HL-60 (cell line): Measurements from ENCODE around the gene ARHGEF6.

Experiments used
- DNase-seq, 2 experiments: peaks; one replicate each; pipeline ENCODE4 v3.0.0-alpha.2; 2010 to 2020; ENCODE audit warnings: low read depth in 1 of 2, low spot score in 1 of 2
- H3K27ac ChIP-seq: fragments of 250-450 bp; sonication (Bioruptor Pico); replicated peaks from 2 replicates; pipeline ENCODE4 v1.5.1; 2020; ENCODE audit warnings: mild to moderate bottlenecking, moderate library complexity
- H3K27me3 ChIP-seq: fragments of 250-450 bp; sonication (Bioruptor Pico); 2 replicates; pipeline ENCODE4 v1.5.1; 2021; ENCODE audit warnings: mild to moderate bottlenecking, moderate library complexity; ENCODE audit not compliant: insufficient read depth, poor library complexity, severe bottlenecking
- H3K4me3 ChIP-seq: replicated peaks from 2 replicates; pipeline ENCODE4 v1.5.1; 2011; ENCODE audit warnings: mild to moderate bottlenecking, control low read depth, low read length; ENCODE audit not compliant: insufficient read depth
- CTCF ChIP-seq: IDR thresholded peaks from one replicate; pipeline ENCODE4 v1.5.1; 2011; ENCODE audit warnings: low read length, control low read depth, inconsistent platforms; ENCODE audit not compliant: insufficient read depth
- GABPA ChIP-seq: IDR thresholded peaks from 2 replicates; pipeline ENCODE4 v1.6.1; 2012; ENCODE audit warnings: low read depth
- POLR2AphosphoS5 ChIP-seq: IDR thresholded peaks from 2 replicates; pipeline ENCODE4 v1.6.1; 2012; ENCODE audit warnings: low read depth
- REST ChIP-seq: IDR thresholded peaks from 2 replicates; pipeline ENCODE4 v1.6.1; 2012; ENCODE audit warnings: low read depth; ENCODE audit not compliant: insufficient replicate concordance
- SPI1 ChIP-seq: IDR thresholded peaks from 2 replicates; pipeline ENCODE4 v1.6.1; 2012; ENCODE audit warnings: low read depth, mild to moderate bottlenecking, borderline replicate concordance
- long read RNA-seq: library from polyadenylated mRNA; unstranded; transcript quantifications from one replicate; pipeline ENCODE4 v2.0.0, GENCODE V29; 2020

Gene ARHGEF6
- long read RNA-seq, full-length matches to known transcripts = 29 of 125 reads
- long read RNA-seq, partial matches to known transcripts = 34 of 125 reads
- long read RNA-seq, other reads (novel, unspliced or antisense) = 62 of 125 reads

- DNase-seq = peak in 1 of 2 experiments; percentile 75
- Histone ChIP-seq H3K4me3 (peak within 1 kb of the TSS; percentile 44), H3K27ac (peak within 1 kb of the TSS; percentile 93), H3K27me3 (no peaks in the 10 kb centered on the region)
- TF ChIP-seq POLR2AphosphoS5 = peak; percentile 61; the same call in 1 of the 2 replicates
- no peak for TF ChIP-seq CTCF
- TF ChIP-seq REST = no peak
- 0 out of 2 replicates have a peak, but pooled peaks have one; percentile 36 for TF ChIP-seq GABPA
- TF ChIP-seq SPI1 = peak; percentile 35; the same call in 1 of the 2 replicates
Measured at GRCh38 chrX:136780763-136781162, at the start of gene ARHGEF6. Gene ARHGEF6, minus strand, starts transcription at chrX:136780932. Its CDS starts 50 bp downstream, at chrX:136780882.

- Histone ChIP-seq H3K27me3 (no peaks in the 10 kb centered on the region), H3K27ac (0 out of 2 replicates have a peak overlapping the region, but pooled peaks have one; percentile 3), H3K4me3 (no peak overlapping the region)
- TF ChIP-seq GABPA = no peak
- DNase-seq = no peak
Measured at GRCh38 chrX:136829413-136829812, 48.7 kb upstream of the ARHGEF6 start.

GRCh38 chrX:136828830-136829229 is 48.1 kb upstream of the ARHGEF6 start:
- TF ChIP-seq SPI1 = peak; percentile 96
- TF ChIP-seq POLR2AphosphoS5 = no peak
- DNase-seq = peak; percentile 38 to 56
- no peaks in the 10 kb centered on the region for H3K27me3 ChIP-seq
- no peak overlapping the region for H3K4me3 ChIP-seq
- 0 out of 2 replicates have a peak overlapping the region, but pooled peaks have one; percentile 3 for H3K27ac ChIP-seq

GRCh38 chrX:136827026-136827425 is 46.3 kb upstream of the ARHGEF6 start:
- no peak for TF ChIP-seq POLR2AphosphoS5
- no peak for TF ChIP-seq CTCF
- TF ChIP-seq SPI1 = no peak
- no peak for TF ChIP-seq GABPA
- TF ChIP-seq REST = no peak
- H3K4me3 ChIP-seq = no peak overlapping the region
- H3K27ac ChIP-seq = no peak overlapping the region
- no peaks in the 10 kb centered on the region for H3K27me3 ChIP-seq
- DNase-seq = no peak

GRCh38 chrX:136825771-136826170 is 45.0 kb upstream of the ARHGEF6 start:
- peak in 1 of 2 experiments; percentile 41 for DNase-seq
- no peak overlapping the region for H3K27ac ChIP-seq
- TF ChIP-seq GABPA (no peak), SPI1 (no peak), POLR2AphosphoS5 (no peak), CTCF (no peak), REST (no peak)
- H3K27me3 ChIP-seq = no peaks in the 10 kb centered on the region
- H3K4me3 ChIP-seq = no peak overlapping the region
